ENCODE measurements around the gene COBL. TPM values are rescaled to one million over a fixed set of nuclear protein-coding genes. Genes with fewer than 3 reads are reported as not detected.

COBL gene
- total and polyA plus RNA-seq, 2 experiments from 2014 or later = 0.07 to 0.69 TPM

- Histone ChIP-seq H3K27me3 (no peaks in the 10 kb centered on the region), H3K4me1 (ENCODE audit: low read depth) (peaks cover 5% of the 10 kb centered on the region), H3K4me3 (no peak overlapping the region), H3K27ac (no peak overlapping the region), H3K36me3 (no peaks in the 10 kb centered on the region), H3K9me3 (ENCODE audit: low read depth) (no peaks in the 10 kb centered on the region)
- no peak for DNase-seq (ENCODE audit: low read depth in 1 of 2, low spot score in 1 of 2)
- no peak for TF ChIP-seq CTCF (IDR thresholded peaks at IDR 0.05; ENCODE audit: low read depth, low read length)
These were observed 75.7 kb downstream of the COBL start for GRCh38 chr7:51240868-51241267.

- Histone ChIP-seq H3K27ac (no peak overlapping the region), H3K9me3 (ENCODE audit: low read depth) (no peaks in the 10 kb centered on the region), H3K4me1 (ENCODE audit: low read depth) (peaks cover 5% of the 10 kb centered on the region), H3K4me3 (no peak overlapping the region), H3K36me3 (no peaks in the 10 kb centered on the region), H3K27me3 (no peaks in the 10 kb centered on the region)
- no peak for DNase-seq (ENCODE audit: low read depth in 1 of 2, low spot score in 1 of 2)
- no peak for TF ChIP-seq CTCF (IDR thresholded peaks at IDR 0.05; ENCODE audit: low read depth, low read length)
These were observed 76.9 kb downstream of the COBL start for GRCh38 chr7:51239691-51240090.

- Histone ChIP-seq H3K9me3 (ENCODE audit: low read depth) (no peaks in the 10 kb centered on the region), H3K4me1 (ENCODE audit: low read depth) (peaks cover 5% of the 10 kb centered on the region), H3K36me3 (no peaks in the 10 kb centered on the region), H3K27me3 (no peaks in the 10 kb centered on the region), H3K27ac (no peak overlapping the region), H3K4me3 (no peak overlapping the region)
- DNase-seq (ENCODE audit: low read depth in 1 of 2, low spot score in 1 of 2) = no peak
- TF ChIP-seq CTCF (IDR thresholded peaks at IDR 0.05; ENCODE audit: low read depth, low read length) = no peak
These were observed 77.6 kb downstream of the COBL start for GRCh38 chr7:51238981-51239495.

- no peak overlapping the region for H3K4me3 ChIP-seq
- peaks cover 9% of the 10 kb centered on the region for H3K4me1 ChIP-seq (ENCODE audit: low read depth)
- no peak for DNase-seq (ENCODE audit: low read depth in 1 of 2, low spot score in 1 of 2)
- H3K9me3 ChIP-seq (ENCODE audit: low read depth) = no peaks in the 10 kb centered on the region
- no peaks in the 10 kb centered on the region for H3K27me3 ChIP-seq
- no peak for TF ChIP-seq CTCF (IDR thresholded peaks at IDR 0.05; ENCODE audit: low read depth, low read length)
- no peaks in the 10 kb centered on the region for H3K36me3 ChIP-seq
- H3K27ac ChIP-seq = no peak overlapping the region
These were observed 79.0 kb downstream of the COBL start for GRCh38 chr7:51237446-51238133.

GRCh38 chr7:51236470-51237132 is 80.0 kb downstream of the COBL start:
- Histone ChIP-seq H3K4me3 (no peak overlapping the region), H3K4me1 (ENCODE audit: low read depth) (peaks cover 9% of the 10 kb centered on the region), H3K9me3 (ENCODE audit: low read depth) (no peaks in the 10 kb centered on the region), H3K36me3 (no peaks in the 10 kb centered on the region), H3K27ac (no peak overlapping the region), H3K27me3 (no peaks in the 10 kb centered on the region)
- TF ChIP-seq CTCF (IDR thresholded peaks at IDR 0.05; ENCODE audit: low read depth, low read length) = no peak
- no peak for DNase-seq (ENCODE audit: low read depth in 1 of 2, low spot score in 1 of 2)
